ENCODE data around the gene AQP12B.
"Not testable (repeated sequence)": the region's sequence is repeated elsewhere in the genome, so short reads cannot be mapped to it uniquely, and the experiment has no call there.

AQP12B gene

DNA sequence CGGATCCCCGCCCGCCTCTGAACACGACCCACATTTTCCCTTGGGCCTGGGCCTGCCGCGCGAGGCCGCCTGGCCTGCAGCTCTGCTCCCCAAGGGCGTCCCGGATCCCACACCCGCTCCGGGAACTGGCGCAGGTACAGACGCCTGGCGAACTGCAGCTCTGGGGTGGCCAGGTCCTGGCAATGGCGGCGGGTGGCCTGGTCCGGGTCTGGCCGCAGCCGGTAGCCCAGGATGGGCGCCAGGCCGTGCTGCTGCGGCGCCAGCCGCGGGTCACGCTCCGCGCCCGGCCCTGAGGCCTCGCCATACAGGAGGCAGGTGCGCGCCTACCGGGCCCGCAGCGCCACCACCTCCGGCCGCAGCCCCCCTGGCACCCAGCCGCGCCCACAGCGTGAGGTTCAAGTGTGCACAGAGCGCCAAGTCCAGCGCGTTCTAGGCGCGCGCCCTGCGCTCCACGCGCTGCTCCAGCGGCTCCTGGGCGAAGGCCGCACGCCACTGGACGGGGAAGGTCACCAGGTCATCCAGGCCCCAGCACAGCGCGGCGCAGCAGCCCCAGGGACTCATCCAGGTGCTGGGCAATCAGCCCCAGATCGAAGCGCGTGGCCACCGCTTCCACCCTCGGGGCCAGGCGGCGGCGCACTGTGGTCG is 18.5 kb upstream of the AQP12B start:
- no peak for DNase-seq (ENCODE audit: low read depth, low spot score)

DNA sequence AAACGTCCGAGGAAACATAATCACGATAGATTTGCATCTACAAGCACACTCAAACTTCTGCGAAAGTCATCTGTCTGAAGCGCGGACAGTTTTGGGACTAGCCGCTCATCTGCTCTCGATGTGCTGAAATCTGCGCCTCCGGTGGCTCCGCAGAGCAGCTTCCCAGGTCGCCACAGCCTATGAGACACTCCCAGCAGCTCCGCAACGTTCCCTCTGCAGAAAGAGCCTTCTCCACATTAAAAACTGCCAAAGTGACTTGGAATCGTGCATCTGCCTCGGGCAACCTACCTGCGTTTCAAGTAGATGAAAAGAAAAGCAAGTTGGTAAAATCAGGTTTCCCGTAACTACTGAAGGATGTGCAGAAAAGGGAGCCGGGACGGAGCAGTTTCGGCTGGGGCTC is 17.9 kb upstream of the AQP12B start:
- DNase-seq (ENCODE audit: low read depth, low spot score) = not testable (repeated sequence)

DNA sequence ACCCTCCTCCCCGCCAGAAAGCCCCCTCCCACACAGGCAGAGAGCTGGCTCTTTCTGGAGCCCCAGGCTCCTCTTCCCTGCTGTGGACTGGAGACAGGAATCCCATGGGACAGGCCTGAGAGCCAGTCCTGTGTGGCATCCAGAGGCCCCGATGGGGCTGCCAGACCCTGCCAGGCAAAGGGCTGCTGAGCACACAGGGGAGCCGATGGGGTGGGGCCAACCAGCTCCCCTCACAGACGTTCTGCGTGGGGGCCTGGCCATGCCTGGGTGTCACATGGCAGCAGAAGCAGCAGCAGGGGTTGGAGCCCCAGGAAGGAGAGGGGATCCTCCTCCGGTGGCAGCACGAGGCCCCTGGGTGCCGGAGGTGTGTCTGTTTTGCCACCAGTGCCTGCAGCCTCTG is 17.1 kb upstream of the AQP12B start:
- not testable (repeated sequence) for DNase-seq (ENCODE audit: low read depth, low spot score)

DNA sequence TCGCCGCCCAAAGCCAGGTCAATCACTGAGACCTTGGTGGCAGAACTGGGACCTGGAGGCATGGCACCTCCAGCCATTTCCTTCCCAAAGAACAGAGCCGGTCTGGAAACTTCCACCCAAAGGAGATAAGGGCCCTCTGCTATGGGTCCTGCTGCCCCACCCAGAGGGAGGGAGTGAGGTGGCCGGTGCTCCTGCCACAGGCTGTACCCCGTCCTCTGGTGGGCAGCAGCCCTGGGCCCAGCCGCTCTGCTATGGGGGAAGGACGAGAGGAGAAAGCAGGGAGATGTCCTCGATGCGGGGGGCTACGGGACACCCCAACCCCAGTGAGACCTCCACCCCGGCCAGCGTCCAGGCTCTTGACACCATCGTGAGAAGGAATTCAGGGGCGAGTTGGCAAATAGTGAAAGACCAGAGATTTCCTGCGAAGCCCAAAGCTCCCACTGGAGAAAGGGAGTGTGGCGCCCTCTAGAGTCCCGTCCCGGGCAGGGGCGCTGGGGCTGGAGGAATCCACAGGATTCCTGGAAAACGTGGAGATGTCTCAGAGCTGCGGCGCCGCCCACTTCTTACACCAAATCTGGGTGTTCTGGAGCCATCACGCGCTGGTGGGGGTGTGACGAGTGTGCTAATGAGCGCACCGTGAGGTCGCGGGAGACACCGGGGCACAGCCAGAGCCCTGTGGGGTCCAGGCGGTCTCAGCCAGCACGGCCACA is 16.3 kb upstream of the AQP12B start:
- not testable (repeated sequence) for DNase-seq (ENCODE audit: low read depth, low spot score)

DNA sequence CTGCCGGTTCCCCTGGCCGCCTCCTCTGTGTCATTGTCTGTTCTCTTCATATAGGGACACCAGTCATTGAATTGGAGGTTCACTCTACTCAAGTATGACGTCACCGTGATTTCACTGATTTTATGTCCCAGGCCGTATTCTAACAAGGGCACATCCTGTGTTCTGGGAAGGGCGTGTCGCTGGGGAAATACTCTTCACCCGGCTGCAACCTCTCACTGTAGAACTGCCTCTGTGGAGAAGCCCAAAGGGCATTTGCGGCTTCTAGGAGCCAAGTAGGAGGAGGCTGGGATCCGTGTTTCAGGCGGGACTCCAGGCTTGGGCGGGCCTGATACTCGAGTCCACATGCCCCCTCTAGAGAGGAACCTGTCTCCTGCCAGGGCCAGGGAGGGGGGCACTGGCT is 13.8 kb upstream of the AQP12B start:
- not testable (repeated sequence) for DNase-seq (ENCODE audit: low read depth, low spot score)

DNA sequence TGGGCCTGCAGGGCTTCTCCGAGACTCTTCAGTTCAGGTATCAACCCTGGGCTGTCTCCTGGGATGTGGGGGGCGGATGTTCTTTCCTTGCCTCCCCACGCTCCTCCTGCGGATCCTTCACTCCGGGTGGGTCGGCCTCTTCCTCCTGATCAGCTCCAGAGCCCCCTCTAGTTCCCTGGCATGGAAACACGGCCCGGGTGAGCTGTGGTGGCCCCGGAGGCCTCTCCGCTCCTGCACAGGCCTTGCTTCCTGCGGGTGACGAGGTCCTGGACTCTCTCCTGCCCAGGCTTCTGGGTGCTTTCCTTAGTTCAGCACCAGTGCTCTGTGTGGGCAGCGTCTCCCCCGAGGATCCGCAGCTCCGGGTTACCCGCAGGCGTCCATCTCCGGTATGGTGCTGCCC is 12.9 kb upstream of the AQP12B start:
- not testable (repeated sequence) for DNase-seq (ENCODE audit: low read depth, low spot score)

DNA sequence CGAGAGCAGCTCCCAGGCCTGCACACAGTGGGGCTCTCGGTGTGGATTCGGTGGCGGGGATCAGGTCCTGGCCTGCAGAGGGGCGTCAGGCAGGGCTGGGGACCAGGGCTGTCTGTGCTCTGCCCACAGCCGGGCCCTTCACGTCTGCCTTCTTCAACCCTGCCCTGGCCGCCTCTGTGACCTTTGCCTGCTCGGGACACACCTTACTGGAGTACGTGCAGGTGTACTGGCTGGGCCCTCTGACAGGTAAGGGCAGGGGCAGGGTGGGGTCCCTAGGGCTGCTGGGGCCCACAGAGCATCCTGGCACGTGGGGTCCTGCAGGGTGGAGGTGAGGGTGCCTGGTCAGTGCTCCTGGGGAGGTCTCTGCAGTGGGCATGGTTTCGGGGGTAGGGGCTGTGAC is 11.6 kb upstream of the AQP12B start:
- DNase-seq (ENCODE audit: low read depth, low spot score) = not testable (repeated sequence)

DNA sequence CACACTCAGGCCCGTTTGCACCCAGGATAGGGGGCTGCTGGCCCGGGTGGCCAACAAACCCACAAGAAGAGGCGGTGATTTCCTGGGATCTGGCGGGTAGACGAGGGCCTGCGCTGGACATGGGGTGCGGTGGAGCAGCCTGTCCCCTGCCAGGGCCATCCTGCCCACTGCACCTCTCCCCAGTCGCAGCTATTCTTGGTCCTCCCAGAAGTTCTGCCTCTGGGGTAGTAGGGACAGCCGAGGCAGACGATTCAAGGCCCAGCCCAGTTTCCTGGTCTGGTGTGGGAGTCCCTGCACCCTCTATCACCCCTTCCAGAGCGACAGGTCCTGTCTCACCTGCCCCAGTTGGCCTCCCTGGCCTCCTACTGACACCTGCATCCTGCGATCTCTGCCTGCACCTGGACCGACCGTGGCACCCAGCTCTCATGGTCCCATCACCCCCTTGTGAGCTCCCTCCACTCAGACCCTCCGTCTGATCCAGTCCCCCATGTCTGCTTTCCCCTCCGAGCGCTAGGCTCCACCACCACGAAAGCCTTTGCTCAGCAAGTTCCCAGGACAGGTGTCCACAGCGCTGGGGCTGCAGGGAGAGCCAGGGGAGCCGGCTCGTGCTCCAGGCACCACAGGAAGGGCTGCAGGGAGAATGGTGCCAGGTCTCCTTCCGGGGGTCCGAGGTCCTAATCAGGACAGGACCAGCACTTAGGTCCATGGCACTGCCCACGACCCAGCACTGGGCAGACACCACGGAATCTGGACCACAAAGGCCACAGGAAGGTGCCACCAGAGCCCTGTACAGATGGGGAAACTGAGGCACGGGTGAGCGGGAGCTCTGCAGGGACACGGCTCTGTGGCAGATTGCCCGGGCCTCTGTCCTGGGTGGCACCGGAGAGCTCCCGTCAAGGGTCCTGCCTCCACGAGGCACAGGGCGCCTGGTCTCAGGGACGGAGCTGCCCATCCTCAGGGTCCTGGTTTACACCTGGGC is 10.2 kb upstream of the AQP12B start:
- not testable (repeated sequence) for DNase-seq (ENCODE audit: low read depth, low spot score)

DNA sequence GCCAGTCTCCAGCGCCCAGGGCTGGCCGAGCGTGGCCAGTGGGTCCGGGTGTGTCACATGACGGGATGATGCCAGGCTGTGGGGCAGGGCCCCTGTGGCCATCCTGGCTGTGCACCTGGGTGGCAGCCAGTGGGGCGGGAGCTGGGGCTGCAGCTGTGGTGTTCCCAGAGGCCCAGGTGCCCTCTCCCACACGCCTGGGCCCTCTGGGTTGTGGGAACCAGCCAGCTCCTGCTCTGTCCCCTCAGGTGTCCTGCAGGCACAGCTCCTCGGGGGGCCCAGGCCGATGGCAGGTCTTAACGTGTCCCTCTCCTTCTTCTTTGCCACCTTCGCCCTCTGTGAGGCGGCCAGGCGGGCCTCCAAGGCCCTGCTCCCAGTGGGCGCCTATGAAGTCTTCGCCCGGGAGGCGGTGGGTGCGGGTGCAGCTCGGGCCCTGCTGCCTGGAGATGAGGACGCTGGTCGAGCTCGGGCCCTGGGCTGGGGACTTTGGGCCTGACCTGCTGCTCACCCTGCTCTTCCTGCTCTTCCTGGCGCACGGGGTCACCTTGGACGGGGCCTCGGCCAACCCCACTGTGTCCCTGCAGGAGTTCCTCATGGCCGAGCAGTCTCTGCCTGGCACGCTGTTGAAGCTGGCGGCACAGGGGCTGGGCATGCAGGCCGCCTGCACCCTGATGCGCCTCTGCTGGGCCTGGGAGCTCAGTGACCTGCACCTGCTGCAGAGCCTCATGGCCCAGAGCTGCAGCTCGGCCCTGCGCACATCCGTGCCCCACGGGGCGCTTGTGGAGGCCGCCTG is 9.1 kb upstream of the AQP12B start, which contains the start of gene AQP12A:
TSS of gene AQP12A (plus strand) at position 236 of the 790 bp plus-strand sequence. CDS start at position 284, 48 bp downstream.
- not testable (repeated sequence) for DNase-seq (ENCODE audit: low read depth, low spot score)

DNA sequence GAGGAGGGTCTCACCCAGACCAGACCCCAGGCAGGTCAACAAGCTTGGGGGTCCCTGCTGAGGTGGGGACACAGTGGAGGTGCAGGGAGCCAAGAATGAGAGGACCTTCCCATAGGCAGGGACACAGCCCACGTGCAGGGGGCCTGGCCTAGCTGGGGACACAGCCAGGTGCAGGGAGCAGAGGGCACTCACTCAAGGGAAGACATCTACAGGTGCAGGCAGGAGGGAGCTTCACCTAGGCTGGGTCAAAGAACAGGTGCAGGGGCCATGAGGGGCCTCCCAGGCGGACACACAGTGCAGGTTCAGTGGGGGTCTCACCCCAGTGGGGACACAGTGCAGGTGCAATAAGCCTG is 8.4 kb upstream of the AQP12B start:
- not testable (repeated sequence) for DNase-seq (ENCODE audit: low read depth, low spot score)

DNA sequence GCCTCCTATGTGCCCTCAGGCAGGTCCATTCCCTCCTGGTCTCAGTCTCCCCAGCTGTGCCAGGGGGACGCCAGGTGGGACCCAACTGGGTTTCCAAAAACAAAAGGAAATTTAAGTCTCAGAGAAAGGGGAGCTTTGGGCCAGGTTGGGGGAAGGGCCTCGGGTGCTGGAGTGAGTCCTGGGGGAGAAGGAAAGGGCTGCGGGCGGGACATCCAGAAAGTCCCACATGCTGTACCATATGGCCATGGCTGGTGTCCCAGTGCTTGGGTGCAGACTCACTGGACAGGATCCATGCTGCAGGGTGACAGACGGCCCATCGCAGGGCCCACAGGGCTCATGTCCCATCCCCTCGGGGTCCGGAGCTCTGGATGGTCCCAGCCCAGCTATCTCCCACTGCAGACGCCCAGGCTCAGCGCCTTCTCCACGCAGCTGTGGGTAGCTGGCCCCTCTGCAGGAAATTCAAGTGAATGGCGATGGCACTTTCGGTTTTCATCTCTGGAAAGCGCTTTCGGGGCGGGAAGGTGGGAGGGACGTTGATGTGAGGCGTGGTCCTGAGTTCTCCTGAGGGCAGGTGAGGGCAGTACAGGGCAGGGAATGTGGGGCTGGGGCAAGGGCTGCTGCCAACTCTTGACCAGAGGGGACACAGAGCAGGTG is 7.9 kb upstream of the AQP12B start:
- not testable (repeated sequence) for DNase-seq (ENCODE audit: low read depth, low spot score)

DNA sequence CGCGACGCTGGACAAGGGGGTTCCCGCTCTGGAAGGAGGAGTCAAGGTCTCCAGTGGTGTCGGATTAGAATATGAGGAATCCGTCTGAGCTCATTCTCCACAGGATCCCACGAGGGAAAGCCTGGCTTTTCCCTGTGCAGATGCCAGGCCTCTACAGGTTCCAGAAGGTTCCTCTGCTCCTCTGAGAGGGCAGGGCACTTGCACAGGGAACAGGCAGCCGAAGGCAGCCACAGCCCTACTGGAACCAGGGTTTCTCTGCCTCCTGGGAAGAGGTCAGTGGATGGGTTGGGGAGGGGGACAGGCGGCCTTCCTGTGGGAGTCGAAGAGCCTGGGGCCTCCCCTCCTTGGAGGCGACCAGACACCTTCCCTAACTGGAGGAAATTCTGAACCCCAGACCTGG is 7.3 kb upstream of the AQP12B start:
- no peak for DNase-seq (ENCODE audit: low read depth, low spot score)

DNA sequence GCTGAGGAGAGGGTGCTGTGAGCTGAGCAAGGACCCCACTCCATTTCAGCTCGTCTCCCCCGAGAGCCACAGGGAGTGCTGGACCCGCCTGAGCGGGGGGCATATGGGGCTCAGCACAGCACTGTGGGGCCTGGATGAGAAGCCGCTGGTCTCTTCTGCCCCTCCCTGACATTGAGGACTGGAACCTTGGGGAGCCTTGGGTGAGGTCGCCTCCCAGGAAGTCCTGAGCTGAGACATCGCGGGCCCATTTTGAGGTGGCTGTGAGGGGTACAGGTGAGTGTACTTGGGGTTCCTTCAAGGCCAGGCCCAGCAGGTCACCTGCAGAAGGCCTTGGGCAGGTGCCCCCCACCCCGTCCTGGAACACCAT is 5.9 kb upstream of the AQP12B start:
- DNase-seq (ENCODE audit: low read depth, low spot score) = no peak

DNA sequence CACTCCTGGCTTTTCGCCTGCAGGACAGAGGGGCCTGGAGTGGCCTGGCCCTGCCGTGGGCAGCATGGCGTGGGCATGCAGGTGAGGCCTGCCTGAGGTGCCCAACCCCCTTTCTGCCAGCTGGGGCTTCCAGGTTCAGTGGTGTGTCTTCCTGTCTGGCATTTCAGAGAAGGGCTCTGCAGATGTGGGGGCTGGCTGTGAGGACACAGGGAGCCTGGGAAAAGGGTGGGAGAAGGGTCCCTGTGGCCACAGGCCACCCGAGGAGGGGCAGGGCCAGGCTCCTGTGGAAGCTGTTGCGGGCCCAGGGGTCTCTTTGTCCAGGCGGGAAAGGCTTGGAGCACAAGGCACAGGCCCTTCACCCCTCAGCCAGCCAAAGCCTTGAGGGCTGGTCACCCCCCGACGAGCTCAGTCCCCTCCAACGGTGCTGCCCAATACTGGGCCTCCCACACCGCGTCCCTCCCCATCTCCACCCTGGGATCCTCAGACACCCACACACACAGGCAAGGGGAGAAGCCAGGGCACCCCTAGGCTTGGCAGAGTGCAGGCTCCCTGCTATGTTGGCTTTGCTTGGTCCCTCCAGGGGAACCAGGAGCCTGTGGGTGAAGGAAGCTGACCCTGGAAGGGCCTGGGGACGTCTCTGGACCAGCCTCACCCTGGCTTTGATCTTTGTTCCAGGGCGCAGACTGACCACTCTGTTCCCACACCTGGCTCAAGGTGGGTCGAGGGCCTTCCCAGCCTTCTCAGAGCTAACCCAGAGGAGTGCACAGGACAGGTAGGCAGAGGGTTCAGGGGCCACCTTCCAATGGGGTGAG is 5.3 kb upstream of the AQP12B start:
- DNase-seq (ENCODE audit: low read depth, low spot score) = no peak

DNA sequence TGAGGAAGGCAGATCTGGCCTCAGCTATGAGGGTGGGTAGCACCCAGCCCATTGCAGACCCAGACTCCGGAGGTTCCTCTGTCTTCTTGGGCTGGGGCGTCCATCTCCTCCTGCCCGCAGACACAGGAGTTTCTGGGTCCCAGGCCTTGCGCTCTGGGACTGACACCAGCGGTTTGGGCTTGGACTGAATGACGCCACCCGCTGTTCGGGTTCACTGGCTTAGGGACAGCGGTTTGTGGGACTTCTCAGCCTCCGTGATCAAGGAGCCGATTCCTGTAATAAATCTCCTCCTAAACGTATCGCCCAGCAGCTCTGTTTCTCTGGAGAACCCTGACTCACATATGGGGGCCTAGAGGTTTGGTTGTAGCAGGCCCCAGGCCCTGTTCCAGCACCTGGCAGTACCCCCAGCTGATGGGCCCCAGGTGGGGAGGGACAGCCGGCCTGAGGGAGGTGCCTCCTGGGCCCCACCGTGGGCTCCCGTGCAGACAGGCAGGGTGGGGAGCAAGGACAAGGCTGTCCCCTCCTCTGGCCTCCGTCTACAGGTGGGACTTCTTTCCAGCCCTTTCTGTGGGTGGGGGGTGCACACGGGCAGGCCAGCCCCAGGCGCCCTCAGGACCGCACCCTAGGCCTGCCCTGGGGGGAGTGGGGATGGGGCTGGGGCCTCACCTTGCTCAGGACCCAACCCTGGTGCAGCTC is 4.5 kb upstream of the AQP12B start:
- DNase-seq (ENCODE audit: low read depth, low spot score) = no peak

DNA sequence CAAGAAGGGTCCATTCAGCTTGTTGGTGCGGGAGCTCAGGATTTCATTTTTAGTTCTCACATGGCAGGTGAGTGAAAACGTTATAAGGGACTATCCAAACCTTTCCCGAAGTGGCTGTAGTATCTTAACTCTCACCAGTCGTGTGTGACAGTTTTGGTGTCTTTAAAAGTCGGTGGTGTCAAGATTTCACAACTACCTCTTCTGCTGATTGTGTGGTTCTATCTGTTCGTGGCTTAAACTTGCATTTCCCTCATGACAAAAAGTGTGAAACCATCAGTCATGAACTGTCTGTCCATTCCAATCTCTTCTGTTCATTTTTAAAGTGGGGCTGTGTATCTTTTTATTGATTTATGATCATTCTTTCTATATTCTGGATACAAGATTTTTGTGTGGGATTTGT is 3.8 kb upstream of the AQP12B start:
- DNase-seq (ENCODE audit: low read depth, low spot score) = no peak

DNA sequence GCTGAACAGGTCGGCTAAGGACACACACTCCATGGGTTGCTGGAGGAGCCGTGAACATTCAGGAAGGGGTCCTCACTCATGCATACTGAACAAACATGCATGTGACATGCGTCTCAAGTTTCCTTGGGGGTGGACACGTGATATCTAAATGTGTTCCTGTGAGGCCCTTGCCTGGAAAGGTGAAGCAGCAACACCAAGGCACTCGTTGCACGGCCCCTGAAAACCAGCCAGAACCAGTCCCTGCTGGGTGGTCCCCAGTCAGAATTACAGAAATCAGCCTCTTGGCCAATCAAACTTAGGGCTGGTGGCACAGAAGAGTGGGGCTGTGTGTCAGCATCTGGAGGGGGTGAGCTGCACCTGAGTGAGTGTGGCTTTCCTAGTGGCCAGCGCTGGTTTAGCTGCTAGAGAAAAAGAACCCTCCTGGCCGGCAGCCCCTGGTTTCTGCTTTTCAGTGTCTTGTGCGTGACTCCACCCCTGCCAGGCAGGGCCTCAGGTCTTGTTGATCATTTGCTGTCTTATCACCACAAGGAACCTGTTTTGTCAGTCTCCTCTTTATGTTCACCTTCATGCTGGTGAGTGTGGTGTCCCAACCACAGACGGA is 3.2 kb upstream of the AQP12B start:
- DNase-seq (ENCODE audit: low read depth, low spot score) = no peak

DNA sequence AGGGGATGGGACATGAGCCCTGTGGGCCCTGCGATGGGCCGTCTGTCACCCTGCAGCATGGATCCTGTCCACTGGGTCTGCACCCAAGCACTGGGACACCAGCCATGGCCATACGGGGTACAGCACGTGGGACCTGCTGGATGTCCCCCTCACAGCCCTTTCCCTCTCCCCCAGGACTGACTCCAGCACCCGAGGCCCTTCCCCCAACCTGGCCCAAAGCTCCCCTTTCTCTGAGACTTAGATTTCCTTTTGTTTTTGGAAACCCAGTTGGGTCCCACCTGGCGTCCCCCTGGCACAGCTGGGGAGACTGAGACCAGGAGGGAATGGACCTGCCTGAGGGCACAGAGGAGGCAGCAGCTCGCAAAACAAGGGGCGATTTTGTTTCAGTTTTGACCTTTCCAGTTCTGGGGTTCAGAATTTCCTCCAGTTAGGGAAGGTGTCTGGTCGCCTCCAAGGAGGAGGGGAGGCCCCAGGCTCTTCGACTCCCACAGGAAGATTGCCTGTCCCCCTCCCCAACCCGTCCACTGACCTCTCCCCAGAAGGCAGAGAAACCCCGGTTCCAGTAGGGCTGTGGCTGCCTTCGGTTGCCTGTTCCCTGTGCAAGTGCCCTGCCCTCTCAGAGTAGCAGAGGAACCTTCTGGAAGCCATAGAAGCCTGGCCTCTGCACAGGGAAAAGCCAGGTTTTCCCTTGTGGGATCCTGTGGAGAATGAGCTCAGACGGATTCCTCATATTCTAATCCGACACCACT is 1.5 kb upstream of the AQP12B start:
- DNase-seq (ENCODE audit: low read depth, low spot score) = not testable (repeated sequence)
